ENCODE results near the gene ACTR8.
"Not testable (repeated sequence)": the region's sequence is repeated elsewhere in the genome, so short reads cannot be mapped to it uniquely, and the experiment has no call there.

ACTR8 gene

DNA sequence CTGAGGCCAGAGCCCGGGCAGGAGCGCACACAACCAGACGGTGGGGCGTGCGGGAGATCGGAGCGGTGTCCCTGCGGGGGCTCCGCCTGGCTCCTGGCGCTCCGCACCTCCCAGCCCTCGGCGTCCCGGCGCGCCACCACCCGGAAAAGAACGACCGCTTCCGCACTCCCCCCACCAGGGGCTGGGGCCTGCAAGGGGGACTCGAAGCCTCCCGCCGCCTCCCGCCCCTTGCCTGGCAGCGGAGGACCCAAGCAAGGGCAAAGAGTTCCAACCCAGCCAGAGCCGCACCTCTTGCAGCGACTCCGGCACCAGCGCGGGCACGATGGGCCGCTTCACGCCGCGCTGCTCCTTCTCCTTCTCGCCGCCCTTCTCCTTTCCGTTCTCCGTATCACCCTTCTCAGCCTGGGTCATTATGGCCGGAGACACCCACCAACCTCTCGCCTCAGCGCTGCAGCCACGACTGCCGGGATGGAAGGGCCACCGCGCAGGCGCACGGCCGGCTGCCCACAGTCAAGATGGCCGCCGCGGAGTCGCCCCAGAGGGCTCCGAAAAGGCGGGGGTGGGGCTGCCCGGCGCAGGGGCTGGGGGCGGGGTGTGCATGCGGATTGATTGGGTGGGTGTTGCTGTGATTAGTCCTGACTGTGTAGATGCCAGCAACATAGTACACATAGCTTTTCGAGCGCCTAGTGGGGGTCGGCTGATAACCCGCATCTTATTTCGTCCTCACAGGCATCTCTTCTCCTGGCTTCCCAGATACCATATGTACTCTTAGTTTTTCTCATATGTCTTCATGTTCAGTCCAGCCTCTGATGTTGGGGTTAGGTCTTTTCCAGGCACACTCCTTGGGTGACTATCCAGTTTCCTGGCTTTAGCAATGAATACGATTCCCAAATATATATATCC, at the start of gene ACTR8:
Gene ACTR8 (minus strand): TSS at position 462 of the 903 bp plus-strand sequence. CDS start 51 bp downstream, at position 411.
- DNase-seq (ENCODE audit: low spot score) = peak; percentile 88

- not testable (repeated sequence) for DNase-seq (ENCODE audit: low spot score)
Observed at GRCh38 chr3:53927208-53927872, 45.4 kb upstream of the ACTR8 start.

DNA sequence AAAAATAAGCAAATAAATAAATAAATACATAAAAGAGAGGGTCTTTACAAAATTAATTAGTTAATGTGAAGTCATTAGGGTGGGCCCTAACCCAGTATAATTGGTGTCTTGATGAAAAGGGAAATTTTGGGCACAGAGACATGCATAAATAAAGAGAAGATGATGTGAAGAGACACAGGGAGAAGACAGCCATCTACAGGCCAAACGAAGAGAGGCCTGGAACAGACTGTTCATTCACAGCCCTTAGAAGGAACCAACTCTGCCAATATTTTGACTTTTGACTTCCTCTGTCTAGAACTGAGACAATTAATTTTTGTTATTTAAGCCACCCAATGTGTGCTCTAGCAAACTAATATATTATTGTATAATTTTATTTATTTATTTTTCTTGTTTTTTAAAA, 39.3 kb upstream of the ACTR8 start:
- no peak for DNase-seq (ENCODE audit: low spot score)

DNA sequence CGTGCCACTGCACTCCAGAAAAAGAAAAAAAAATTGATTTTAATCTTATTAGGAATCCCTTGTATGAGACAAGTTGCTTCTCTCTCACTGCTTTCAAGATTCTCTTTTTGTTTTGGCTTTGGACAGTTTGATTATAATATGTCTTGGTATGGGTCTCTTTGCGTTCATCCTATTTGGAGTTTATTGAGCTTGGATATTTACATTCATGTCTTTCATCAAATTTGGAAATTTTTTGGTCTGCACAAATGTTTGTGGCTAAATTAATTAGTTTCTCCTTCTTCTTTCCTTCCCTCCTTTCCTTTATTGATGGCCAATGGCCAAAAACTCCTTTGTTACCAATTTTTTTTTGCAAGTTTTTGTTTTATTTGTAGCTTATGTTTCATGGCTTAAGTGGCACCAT, 37.8 kb upstream of the ACTR8 start:
- no peak for DNase-seq (ENCODE audit: low spot score)

- no peak for DNase-seq (ENCODE audit: low spot score)
Observed at GRCh38 chr3:53913401-53913800, 31.4 kb upstream of the ACTR8 start.

DNA sequence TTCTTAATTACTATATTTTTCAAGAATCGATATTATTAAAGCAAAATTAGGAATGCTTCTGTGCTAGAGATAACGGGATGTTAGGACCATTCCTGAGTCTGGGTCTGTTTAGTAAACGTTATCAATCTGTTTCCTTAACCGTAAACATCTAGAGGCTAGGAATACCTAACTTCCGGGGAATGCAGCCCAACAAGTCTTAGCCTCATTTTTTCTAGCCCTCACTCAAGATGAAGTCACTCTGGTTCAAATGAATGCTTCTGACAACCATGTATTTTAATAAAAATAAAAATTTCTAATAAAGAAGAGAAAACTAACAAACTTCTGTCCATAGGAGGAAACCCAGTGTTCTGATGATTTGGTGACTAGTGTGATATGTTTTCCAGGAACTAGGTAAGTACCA, 20.8 kb upstream of the ACTR8 start:
- DNase-seq (ENCODE audit: low spot score) = no peak

GRCh38 chr3:53902067-53902466, 20.1 kb upstream of the ACTR8 start:
- DNase-seq (ENCODE audit: low spot score) = no peak

- DNase-seq (ENCODE audit: low spot score) = no peak
Observed at GRCh38 chr3:53900666-53901331, 18.8 kb upstream of the ACTR8 start.

DNA sequence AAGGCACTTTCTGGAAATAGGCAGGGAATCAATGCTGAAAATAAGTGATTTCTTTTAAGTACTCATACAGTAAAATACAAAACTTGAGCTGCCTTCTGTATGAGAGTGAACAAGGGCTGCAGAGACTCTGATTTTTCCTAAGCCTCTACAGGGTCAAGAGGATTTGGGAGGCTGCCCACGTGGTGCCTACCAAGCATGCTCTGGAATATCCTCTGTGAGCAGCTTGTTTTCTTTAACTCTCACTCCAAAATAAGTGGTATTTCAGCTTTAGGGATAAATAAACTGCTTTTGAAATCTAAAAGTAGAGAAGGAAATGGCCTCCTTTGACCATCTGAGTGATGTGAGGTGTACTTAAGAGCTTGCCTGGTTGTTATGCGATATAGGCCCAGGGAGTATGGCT, 17.8 kb upstream of the ACTR8 start:
- DNase-seq (ENCODE audit: low spot score) = no peak

DNA sequence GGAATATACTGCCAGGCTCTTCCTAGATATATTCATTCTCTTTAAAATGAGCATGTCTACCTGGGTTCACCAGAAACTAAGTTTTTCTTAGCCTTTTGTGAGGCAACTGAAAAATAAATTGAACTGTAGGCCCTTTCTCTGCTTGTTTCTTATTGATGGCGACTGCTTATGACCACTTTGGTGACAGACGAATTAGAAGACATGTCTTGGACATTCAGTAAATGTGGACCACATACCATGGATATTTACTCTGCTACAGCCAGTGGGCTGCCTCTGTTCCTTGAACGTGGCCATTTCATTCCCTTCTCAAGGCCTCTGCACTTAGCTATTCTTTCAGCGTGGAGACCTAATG, 10.3 kb upstream of the ACTR8 start:
- no peak for DNase-seq (ENCODE audit: low spot score)

GRCh38 chr3:53891497-53892285, 9.7 kb upstream of the ACTR8 start, which contains the start of gene SELENOK:
TSS of gene SELENOK (minus strand) at chr3:53891859.
- peak; percentile 90 for DNase-seq (ENCODE audit: low spot score)

- DNase-seq (ENCODE audit: low spot score) = no peak
Observed at GRCh38 chr3:53890726-53891475, 8.9 kb upstream of the ACTR8 start.

DNA sequence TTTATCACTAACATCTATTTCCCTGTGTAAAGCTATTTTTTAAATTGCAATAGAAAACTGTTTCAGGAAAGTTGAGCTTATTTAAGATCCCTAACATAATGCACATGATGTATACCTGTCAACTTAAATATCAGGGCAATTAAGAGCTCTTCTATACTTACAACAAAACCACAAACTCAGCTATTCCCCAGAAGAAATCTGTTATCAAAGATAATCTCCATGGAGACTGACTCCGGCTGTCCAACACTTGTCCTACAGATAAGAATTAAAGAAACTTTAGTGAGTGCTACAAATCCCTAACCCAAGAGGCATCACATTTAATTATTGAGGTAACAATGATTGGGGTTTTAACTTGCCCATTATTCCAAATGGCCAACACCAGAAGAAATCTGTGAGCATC, 6.3 kb upstream of the ACTR8 start:
- DNase-seq (ENCODE audit: low spot score) = no peak

GRCh38 chr3:53887446-53887845, 5.5 kb upstream of the ACTR8 start:
- no peak for DNase-seq (ENCODE audit: low spot score)

GRCh38 chr3:53885239-53885638, 3.3 kb upstream of the ACTR8 start:
- no peak for DNase-seq (ENCODE audit: low spot score)

GRCh38 chr3:53884623-53885022, 2.7 kb upstream of the ACTR8 start:
- DNase-seq (ENCODE audit: low spot score) = no peak

DNA sequence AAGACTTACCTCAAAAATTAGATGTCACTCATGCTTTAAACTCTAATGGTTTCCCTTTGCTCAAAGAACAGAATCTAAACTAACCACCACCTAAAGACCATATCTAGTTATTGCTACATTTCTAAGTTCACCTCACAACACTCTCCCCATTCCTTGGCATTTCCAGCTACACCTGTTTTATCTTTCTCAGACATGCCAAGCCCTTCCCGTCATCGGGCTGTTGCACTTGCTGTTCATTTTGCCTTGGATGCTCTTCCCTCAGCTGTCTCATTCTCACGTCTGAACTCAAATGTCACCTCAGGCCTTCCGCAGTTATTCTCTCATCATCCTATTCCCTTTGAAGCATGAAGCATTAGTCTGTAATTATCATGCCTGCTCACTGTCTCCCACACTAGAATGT, 1.1 kb upstream of the ACTR8 start:
- no peak for DNase-seq (ENCODE audit: low spot score)

GRCh38 chr3:53880396-53881345, 1.3 kb downstream of the ACTR8 start:
- DNase-seq (ENCODE audit: low spot score) = peak; percentile 15

DNA sequence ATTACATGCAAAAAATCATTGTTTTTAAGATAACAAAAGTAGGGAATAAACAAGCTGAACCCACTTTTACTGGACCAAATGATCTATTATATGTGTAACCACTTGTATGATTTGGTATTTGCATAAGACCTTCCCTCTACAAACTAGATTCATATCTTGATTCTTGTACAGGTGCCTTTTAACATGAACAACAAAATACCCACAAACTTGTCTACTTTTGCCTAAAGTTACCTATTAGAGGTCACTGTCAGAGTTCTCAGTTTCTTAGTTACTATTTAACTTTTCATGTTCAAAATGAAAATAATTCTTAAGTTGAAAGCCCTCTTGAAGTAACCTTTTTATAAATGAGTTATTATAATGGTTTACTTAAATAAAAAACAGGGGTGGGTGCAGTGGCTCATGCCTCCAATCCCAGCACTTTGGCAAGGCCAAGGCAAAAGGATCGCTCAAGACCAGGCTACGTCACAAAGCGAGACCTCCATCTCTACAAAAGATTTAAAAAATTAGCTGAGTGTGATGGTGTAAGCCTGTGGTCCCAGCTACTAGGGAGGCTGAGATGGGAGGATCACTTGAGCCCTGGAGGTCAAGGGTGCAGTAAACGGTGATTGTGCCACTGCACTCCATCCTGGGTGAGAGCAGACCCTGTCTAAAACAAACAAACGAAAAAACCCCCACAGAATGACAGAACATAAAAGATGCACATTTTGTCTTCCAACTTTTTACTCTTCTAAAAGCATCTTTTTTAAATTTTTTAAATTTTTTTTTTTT, 16.0 kb downstream of the ACTR8 start:
- DNase-seq (ENCODE audit: low spot score) = no peak
